ENCODE results near the gene SIVA1. TPM values are rescaled to one million over a fixed set of nuclear protein-coding genes. Genes with fewer than 3 reads are reported as not detected.
"Not testable (repeated sequence)": the region's sequence is repeated elsewhere in the genome, so short reads cannot be mapped to it uniquely, and the experiment has no call there.

Gene SIVA1
- total RNA-seq, 5 donors from 2014 or later (not counting 1 experiment from before 2014, with no cell fraction given): 62.3 to 93.5 (median 79.5) TPM

- no peak for DNase-seq
- POLR2A ChIA-PET: no interaction called here
- Mint-ChIP-seq H3K4me3 (peak overlapping the region in 1 of 3 donors; percentile 4), H3K36me3 (no peaks in the 10 kb centered on the region), H3K27me3 (no peaks in the 10 kb centered on the region), H3K9me3 (no peaks in the 10 kb centered on the region), H3K27ac (peak overlapping the region in 1 of 2 donors; percentile 34), H3K4me1 (peaks cover 18 to 35% (median 21%) of the 10 kb centered on the region in 3 donors)
- no peak for ATAC-seq (replicated peaks in 1 of 4)
- CTCF ChIA-PET: interaction anchor here in 1 of 2 donors (0.6 to 1.1 kb wide), 2 partner anchors 18 to 659 kb away, joined by 3 to 4 read pairs; no protein-coding TSS in a partner anchor
- WGBS (ENCODE audit: insufficient coverage): 81% methylated on average over 11 of the region's 12 CpGs
- Histone ChIP-seq H3K4me1 (ENCODE audit: control insufficient read depth in 1 of 2, extremely low read depth in 1 of 2, insufficient read depth in 2 of 2, low read length in 2 of 2) (peaks cover 10 to 35% of the 10 kb centered on the region in 2 experiments), H3K4me3 (ENCODE audit: control insufficient read depth in 1 of 2, extremely low read depth in 1 of 2, low read length in 1 of 2) (no peak overlapping the region), H3K27ac (ENCODE audit: low read length) (no peak overlapping the region), H3K27me3 (replicated peaks in 1 of 2; ENCODE audit: control insufficient read depth in 2 of 2, extremely low read depth in 1 of 2, insufficient read depth in 2 of 2, low read length in 1 of 2) (peaks cover 0 to 11% of the 10 kb centered on the region in 2 experiments), H3K36me3 (ENCODE audit: control insufficient read depth in 2 of 2, extremely low read depth in 1 of 2, insufficient read depth in 1 of 2, low read length in 1 of 2) (peaks cover 0 to under 1% of the 10 kb centered on the region in 2 donors), H3K9me3 (no peaks in the 10 kb centered on the region)
These were observed 2.7 kb upstream of the SIVA1 start for GRCh38 chr14:104750056-104750752.

- H3K9me3 Mint-ChIP-seq; H3K4me3 ChIP-seq (ENCODE audit: control insufficient read depth in 1 of 2, extremely low read depth in 1 of 2, low read length in 1 of 2); POLR2A ChIA-PET; ATAC-seq (replicated peaks in 1 of 4); H3K27ac Mint-ChIP-seq; DNase-seq; H3K36me3 Mint-ChIP-seq; H3K27ac ChIP-seq (ENCODE audit: low read length); H3K36me3 ChIP-seq (ENCODE audit: control insufficient read depth in 2 of 2, extremely low read depth in 1 of 2, insufficient read depth in 1 of 2, low read length in 1 of 2); H3K9me3 ChIP-seq; H3K27me3 Mint-ChIP-seq: not testable (repeated sequence)
- Mint-ChIP-seq H3K4me1 (peaks cover 22 to 39% (median 25%) of the 10 kb centered on the region in 3 donors), H3K4me3 (peak overlapping the region in 2 of 3 donors; percentile 24 to 47)
- peaks cover 10 to 39% of the 10 kb centered on the region in 2 experiments for H3K4me1 ChIP-seq (ENCODE audit: control insufficient read depth in 1 of 2, extremely low read depth in 1 of 2, insufficient read depth in 2 of 2, low read length in 2 of 2)
- CTCF ChIA-PET: interaction anchor here in 1 of 2 donors (0.6 to 1.1 kb wide), 2 partner anchors 18 to 659 kb away, joined by 3 to 4 read pairs; no protein-coding TSS in a partner anchor
- 83% methylated on average over 3 of the region's 5 CpGs for WGBS (ENCODE audit: insufficient coverage)
- peaks cover 0 to 11% of the 10 kb centered on the region in 2 experiments for H3K27me3 ChIP-seq (replicated peaks in 1 of 2; ENCODE audit: control insufficient read depth in 2 of 2, extremely low read depth in 1 of 2, insufficient read depth in 2 of 2, low read length in 1 of 2)
These were observed 2.2 kb upstream of the SIVA1 start for GRCh38 chr14:104750753-104751057.

- DNase-seq (peak in 8 of 35 experiments; percentile 5 to 21 (median 16)), ATAC-seq (replicated peaks in 1 of 4) (no peak)
- CTCF ChIA-PET: interaction anchor here (0.6 to 1.7 kb wide), 8 partner anchors 11 to 756 kb away, joined by 3 to 11 read pairs (median 4); partner anchors contain the start of gene ADSS1 (in 1 of the 2)
- Histone ChIP-seq H3K4me1 (ENCODE audit: control insufficient read depth in 1 of 2, extremely low read depth in 1 of 2, insufficient read depth in 2 of 2, low read length in 2 of 2) (peaks cover 10 to 42% of the 10 kb centered on the region in 2 experiments), H3K9me3 (no peaks in the 10 kb centered on the region), H3K27ac (ENCODE audit: low read length) (peak overlapping the region; percentile 65), H3K27me3 (replicated peaks in 1 of 2; ENCODE audit: control insufficient read depth in 2 of 2, extremely low read depth in 1 of 2, insufficient read depth in 2 of 2, low read length in 1 of 2) (peaks cover 0 to 11% of the 10 kb centered on the region in 2 experiments), H3K4me3 (ENCODE audit: control insufficient read depth in 1 of 2, extremely low read depth in 1 of 2, low read length in 1 of 2) (peak overlapping the region; percentile 74 to 86), H3K36me3 (ENCODE audit: control insufficient read depth in 2 of 2, extremely low read depth in 1 of 2, insufficient read depth in 1 of 2, low read length in 1 of 2) (peaks cover 0 to 16% of the 10 kb centered on the region in 2 donors)
- POLR2A ChIA-PET: interaction anchor here (0.8 to 1.3 kb wide), 2 partner anchors 12 to 19 kb away, joined by 3 to 4 read pairs; no protein-coding TSS in a partner anchor
- H3K9me3 Mint-ChIP-seq: no peaks in the 10 kb centered on the region
- H3K27me3 Mint-ChIP-seq: no peaks in the 10 kb centered on the region
- H3K4me3 Mint-ChIP-seq: peak overlapping the region; percentile 88 to 93 (median 90)
- peaks cover 3% of the 10 kb centered on the region for H3K36me3 Mint-ChIP-seq
- 70% methylated on average over 47 of the region's 90 CpGs for WGBS (ENCODE audit: insufficient coverage)
- peak overlapping the region; percentile 84 to 93 for H3K27ac Mint-ChIP-seq
- H3K4me1 Mint-ChIP-seq: peaks cover 29 to 40% (median 34%) of the 10 kb centered on the region in 3 donors
These were observed 1.2 kb upstream of the SIVA1 start for GRCh38 chr14:104751539-104752422.

- WGBS (ENCODE audit: insufficient coverage): 1% methylated on average over 21 of the region's 21 CpGs
- ATAC-seq (replicated peaks in 1 of 4) (no peak), DNase-seq (no peak)
- no peaks in the 10 kb centered on the region for H3K9me3 ChIP-seq
- Mint-ChIP-seq H3K27ac (peak overlapping the region; percentile 84 to 93), H3K36me3 (peaks cover 7% of the 10 kb centered on the region), H3K27me3 (no peaks in the 10 kb centered on the region), H3K4me1 (peaks cover 35 to 45% (median 39%) of the 10 kb centered on the region in 3 donors), H3K9me3 (no peaks in the 10 kb centered on the region), H3K4me3 (peak overlapping the region; percentile 88 to 93 (median 90))
- peak overlapping the region; percentile 74 to 86 for H3K4me3 ChIP-seq (ENCODE audit: control insufficient read depth in 1 of 2, extremely low read depth in 1 of 2, low read length in 1 of 2)
- peaks cover 10 to 48% of the 10 kb centered on the region in 2 experiments for H3K4me1 ChIP-seq (ENCODE audit: control insufficient read depth in 1 of 2, extremely low read depth in 1 of 2, insufficient read depth in 2 of 2, low read length in 2 of 2)
- H3K27me3 ChIP-seq (replicated peaks in 1 of 2; ENCODE audit: control insufficient read depth in 2 of 2, extremely low read depth in 1 of 2, insufficient read depth in 2 of 2, low read length in 1 of 2): peaks cover 0 to 11% of the 10 kb centered on the region in 2 experiments
- peaks cover 0 to 22% of the 10 kb centered on the region in 2 donors for H3K36me3 ChIP-seq (ENCODE audit: control insufficient read depth in 2 of 2, extremely low read depth in 1 of 2, insufficient read depth in 1 of 2, low read length in 1 of 2)
- POLR2A ChIA-PET: interaction anchor here (0.8 to 1.3 kb wide), 2 partner anchors 12 to 18 kb away, joined by 3 to 4 read pairs; no protein-coding TSS in a partner anchor
- CTCF ChIA-PET: interaction anchor here (0.6 to 1.7 kb wide), 9 partner anchors 10 to 619 kb away, joined by 3 to 11 read pairs (median 4); partner anchors contain the start of gene ADSS1 (in 1 of the 2)
- H3K27ac ChIP-seq (ENCODE audit: low read length): peak overlapping the region; percentile 65
These were observed 568 bp upstream of the SIVA1 start for GRCh38 chr14:104752423-104752734.

- peaks cover 10% of the 10 kb centered on the region for H3K36me3 Mint-ChIP-seq
- H3K27me3 Mint-ChIP-seq: no peaks in the 10 kb centered on the region
- H3K27ac Mint-ChIP-seq: peak overlapping the region; percentile 57 to 90
- Histone ChIP-seq H3K4me1 (ENCODE audit: control insufficient read depth in 1 of 2, extremely low read depth in 1 of 2, insufficient read depth in 2 of 2, low read length in 2 of 2) (peaks cover 10 to 49% of the 10 kb centered on the region in 2 experiments), H3K4me3 (ENCODE audit: control insufficient read depth in 1 of 2, extremely low read depth in 1 of 2, low read length in 1 of 2) (peak overlapping the region; percentile 76 to 86), H3K36me3 (ENCODE audit: control insufficient read depth in 2 of 2, extremely low read depth in 1 of 2, insufficient read depth in 1 of 2, low read length in 1 of 2) (peaks cover 0 to 34% of the 10 kb centered on the region in 2 donors), H3K27ac (ENCODE audit: low read length) (peak overlapping the region; percentile 70), H3K27me3 (replicated peaks in 1 of 2; ENCODE audit: control insufficient read depth in 2 of 2, extremely low read depth in 1 of 2, insufficient read depth in 2 of 2, low read length in 1 of 2) (peaks cover 0 to 7% of the 10 kb centered on the region in 2 experiments), H3K9me3 (no peaks in the 10 kb centered on the region)
- 4% methylated on average over 24 of the region's 30 CpGs for WGBS (ENCODE audit: insufficient coverage)
- POLR2A ChIA-PET: no interaction called here
- H3K4me1 Mint-ChIP-seq: peaks cover 40 to 45% (median 43%) of the 10 kb centered on the region in 3 donors
- peak overlapping the region; percentile 88 to 93 (median 90) for H3K4me3 Mint-ChIP-seq
- CTCF ChIA-PET: interaction anchor here in 1 of 2 donors (0.6 to 1.7 kb wide), 6 partner anchors 13 to 617 kb away, joined by 3 to 11 read pairs (median 4); no protein-coding TSS in a partner anchor
- H3K9me3 Mint-ChIP-seq: no peaks in the 10 kb centered on the region
- DNase-seq: peak in 2 of 35 experiments; percentile 12 to 15
- ATAC-seq (replicated peaks in 1 of 4): no peak
These were observed 723 bp downstream of the SIVA1 start for GRCh38 chr14:104753528-104754212.
